Right lobe of liver (tissue), 4 donors: ENCODE results near the gene CSNK1A1.

Experiments used
- POLR2A ChIP-seq: fragments of 450-650 bp; IDR thresholded peaks from one replicate; pipeline ENCODE4 v1.6.1; 2017; ENCODE audit warnings: antibody characterized with exemption, mild to moderate bottlenecking
- TF ChIP-seq, protein P1 (sequence below), 4 donors: fragments of 200-600 bp in 3 of 4; fragments of 450-650 bp in 1 of 4; IDR thresholded peaks; one replicate each; pipeline versions ENCODE4 v1.5.1 to v1.8.0; 2016 to 2022; ENCODE audit warnings: antibody characterized with exemption in 4 of 4, mild to moderate bottlenecking in 2 of 4
- donor health status: DM: no; HTN: no; CAD: no.
- donor health status: DM: no; HTN: no; CAD: no.
- donor health status: DM: no; HTN: yes; CAD: no.

DNA sequence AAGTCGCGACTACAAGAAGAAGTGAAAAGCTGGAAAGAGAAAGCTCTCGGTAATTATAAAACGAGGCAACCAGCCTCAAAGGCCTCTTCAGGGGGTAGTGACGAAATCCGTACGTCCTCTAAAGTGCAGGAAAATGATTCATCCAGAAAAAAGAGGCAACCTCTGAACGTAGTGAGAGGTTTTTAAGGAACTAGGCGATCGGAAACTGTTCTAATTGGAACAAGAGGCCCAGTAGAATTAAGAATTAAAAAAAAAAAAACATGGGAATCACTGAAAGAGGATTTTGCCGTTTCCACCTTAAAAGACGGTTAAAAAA is 1.0 kb downstream of the CSNK1A1 start:
- TF ChIP-seq, protein P1, sequence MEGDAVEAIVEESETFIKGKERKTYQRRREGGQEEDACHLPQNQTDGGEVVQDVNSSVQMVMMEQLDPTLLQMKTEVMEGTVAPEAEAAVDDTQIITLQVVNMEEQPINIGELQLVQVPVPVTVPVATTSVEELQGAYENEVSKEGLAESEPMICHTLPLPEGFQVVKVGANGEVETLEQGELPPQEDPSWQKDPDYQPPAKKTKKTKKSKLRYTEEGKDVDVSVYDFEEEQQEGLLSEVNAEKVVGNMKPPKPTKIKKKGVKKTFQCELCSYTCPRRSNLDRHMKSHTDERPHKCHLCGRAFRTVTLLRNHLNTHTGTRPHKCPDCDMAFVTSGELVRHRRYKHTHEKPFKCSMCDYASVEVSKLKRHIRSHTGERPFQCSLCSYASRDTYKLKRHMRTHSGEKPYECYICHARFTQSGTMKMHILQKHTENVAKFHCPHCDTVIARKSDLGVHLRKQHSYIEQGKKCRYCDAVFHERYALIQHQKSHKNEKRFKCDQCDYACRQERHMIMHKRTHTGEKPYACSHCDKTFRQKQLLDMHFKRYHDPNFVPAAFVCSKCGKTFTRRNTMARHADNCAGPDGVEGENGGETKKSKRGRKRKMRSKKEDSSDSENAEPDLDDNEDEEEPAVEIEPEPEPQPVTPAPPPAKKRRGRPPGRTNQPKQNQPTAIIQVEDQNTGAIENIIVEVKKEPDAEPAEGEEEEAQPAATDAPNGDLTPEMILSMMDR (IDR thresholded peaks at IDR 0.05): no peak
- TF ChIP-seq POLR2A: no peak
